Stimulated activated naive CD8-positive, alpha-beta T cell treated with anti-CD3 and anti-CD28 coated beads, Interleukin-15, Interleukin-2, amounts not matched to agents 100 ng/mL and 50 ng/mL, for 24 hours (primary cell): Measurements from ENCODE around the gene PDE3A.

Experiments
- H3K27ac Mint-ChIP-seq: one replicate; pipeline ENCODE4 v1.8.0; 2021; ENCODE audit warnings: mild to moderate bottlenecking, mixed read lengths
- H3K27me3 Mint-ChIP-seq: one replicate; pipeline ENCODE4 v1.8.0; 2021; ENCODE audit warnings: mixed read lengths
- H3K36me3 Mint-ChIP-seq: one replicate; pipeline ENCODE4 v1.8.0; 2021; ENCODE audit warnings: low read depth, mixed read lengths
- H3K4me1 Mint-ChIP-seq: one replicate; pipeline ENCODE4 v1.8.0; 2021; ENCODE audit warnings: low read depth, mixed read lengths
- H3K4me3 Mint-ChIP-seq: one replicate; pipeline ENCODE4 v1.8.0; 2021; ENCODE audit warnings: mild to moderate bottlenecking, mixed read lengths
- H3K9me3 Mint-ChIP-seq: one replicate; pipeline ENCODE4 v1.8.0; 2021; ENCODE audit warnings: mixed read lengths

The PDE3A gene

DNA sequence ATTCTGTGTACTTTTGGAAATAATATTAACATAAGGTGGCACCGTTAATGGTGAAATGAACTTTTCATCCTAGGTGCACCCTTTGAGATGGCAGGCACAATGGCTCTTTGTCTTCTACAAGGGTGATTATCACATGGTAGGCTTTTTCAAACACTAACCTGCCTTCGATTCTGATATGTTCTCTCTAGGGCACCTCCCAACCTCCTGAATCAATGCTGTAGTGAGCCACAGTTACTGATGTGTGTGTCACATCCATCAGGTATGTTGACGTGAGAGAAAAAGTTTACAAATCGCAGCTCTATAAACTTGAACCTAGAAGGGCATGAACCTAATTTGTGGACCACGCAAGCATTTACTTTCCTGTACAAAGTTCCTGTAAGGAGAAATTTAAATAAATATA is 25.4 kb downstream of the PDE3A start:
- no peak overlapping the region for H3K4me3 Mint-ChIP-seq
- H3K27ac Mint-ChIP-seq: no peak overlapping the region
- H3K4me1 Mint-ChIP-seq: peaks cover under 1% of the 10 kb centered on the region
- H3K27me3 Mint-ChIP-seq: no peaks in the 10 kb centered on the region
- no peaks in the 10 kb centered on the region for H3K9me3 Mint-ChIP-seq
- H3K36me3 Mint-ChIP-seq: no peaks in the 10 kb centered on the region

DNA sequence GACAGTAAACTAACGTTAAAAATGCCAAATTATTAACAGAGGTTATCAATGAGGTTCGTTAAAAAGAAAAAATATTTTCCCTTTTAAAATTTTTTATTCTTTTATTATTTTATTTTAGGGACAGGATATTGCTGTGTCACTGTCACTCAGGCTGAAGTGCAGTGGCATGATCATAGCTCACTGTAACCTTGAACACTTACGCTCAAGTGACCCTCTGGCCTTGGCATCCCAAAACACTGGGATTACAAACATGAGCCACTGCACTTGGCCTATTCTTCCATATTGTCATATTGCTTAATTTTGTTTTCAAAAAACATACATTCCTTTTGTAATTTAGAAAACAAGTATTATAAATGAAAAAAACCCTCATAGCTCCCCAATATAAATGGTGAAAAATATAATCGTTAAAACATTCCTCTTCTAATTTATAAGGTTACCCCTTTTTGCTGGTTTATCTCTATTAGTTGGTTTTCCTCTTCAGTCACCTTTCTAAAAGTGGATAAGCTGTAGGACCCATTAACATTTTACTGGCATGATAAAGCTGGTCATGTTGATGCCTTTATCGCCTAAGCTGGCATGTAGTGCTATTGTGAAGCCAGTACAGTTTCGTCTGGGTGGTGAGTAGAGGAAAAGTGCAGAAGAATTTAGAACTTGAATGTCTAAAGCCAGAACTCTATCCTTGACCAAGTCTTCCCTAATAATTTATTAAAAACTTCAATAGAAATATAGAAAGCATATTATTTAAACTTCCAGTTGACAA is 27.6 kb downstream of the PDE3A start:
- Mint-ChIP-seq H3K9me3 (no peaks in the 10 kb centered on the region), H3K4me1 (peaks cover 4% of the 10 kb centered on the region), H3K27me3 (no peaks in the 10 kb centered on the region), H3K27ac (no peak overlapping the region), H3K36me3 (no peaks in the 10 kb centered on the region), H3K4me3 (no peak overlapping the region)

DNA sequence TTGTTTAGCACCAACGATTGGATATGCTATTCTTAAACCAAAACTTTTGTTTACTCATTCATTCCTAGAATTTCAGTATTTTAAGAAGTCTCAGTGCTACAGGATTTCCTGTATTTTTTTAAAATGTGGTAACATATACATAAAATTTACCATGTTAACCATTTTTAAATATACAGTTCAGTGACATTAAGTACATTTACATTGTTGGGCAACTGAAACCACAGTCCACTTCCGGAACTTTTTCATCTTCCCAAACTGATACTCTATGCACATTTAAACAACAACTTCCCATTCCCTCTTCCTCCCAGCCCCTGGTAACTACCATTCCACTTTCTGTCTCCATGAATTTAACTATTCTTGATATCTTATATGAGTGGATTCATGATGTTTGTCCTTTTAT is 30.3 kb downstream of the PDE3A start:
- Mint-ChIP-seq H3K27me3 (no peaks in the 10 kb centered on the region), H3K4me3 (no peak overlapping the region), H3K9me3 (no peaks in the 10 kb centered on the region), H3K27ac (no peak overlapping the region), H3K4me1 (peaks cover 4% of the 10 kb centered on the region), H3K36me3 (no peaks in the 10 kb centered on the region)

DNA sequence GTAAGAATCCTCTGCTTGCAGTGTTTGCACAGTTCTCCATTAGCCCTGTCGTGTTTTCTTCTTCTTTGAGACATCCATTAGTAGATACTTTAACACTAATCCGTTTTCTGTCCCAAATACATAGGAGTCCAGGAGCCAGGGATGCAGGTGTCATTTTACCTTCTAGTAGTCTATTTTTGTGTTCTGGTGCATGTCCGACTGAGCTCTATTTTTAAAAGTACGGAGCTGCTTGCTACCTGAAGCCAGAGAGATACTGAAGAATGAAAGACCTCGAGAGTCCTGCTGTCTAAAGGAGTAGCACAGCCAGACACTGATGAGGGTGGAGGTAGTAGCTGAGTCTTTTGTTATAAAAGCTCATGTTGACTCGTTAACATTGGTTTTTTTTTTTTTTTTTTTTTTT is 31.7 kb downstream of the PDE3A start:
- no peaks in the 10 kb centered on the region for H3K36me3 Mint-ChIP-seq
- H3K4me1 Mint-ChIP-seq: peaks cover 4% of the 10 kb centered on the region
- H3K4me3 Mint-ChIP-seq: no peak overlapping the region
- H3K9me3 Mint-ChIP-seq: no peaks in the 10 kb centered on the region
- H3K27me3 Mint-ChIP-seq: peaks cover 3% of the 10 kb centered on the region
- H3K27ac Mint-ChIP-seq: no peak overlapping the region

DNA sequence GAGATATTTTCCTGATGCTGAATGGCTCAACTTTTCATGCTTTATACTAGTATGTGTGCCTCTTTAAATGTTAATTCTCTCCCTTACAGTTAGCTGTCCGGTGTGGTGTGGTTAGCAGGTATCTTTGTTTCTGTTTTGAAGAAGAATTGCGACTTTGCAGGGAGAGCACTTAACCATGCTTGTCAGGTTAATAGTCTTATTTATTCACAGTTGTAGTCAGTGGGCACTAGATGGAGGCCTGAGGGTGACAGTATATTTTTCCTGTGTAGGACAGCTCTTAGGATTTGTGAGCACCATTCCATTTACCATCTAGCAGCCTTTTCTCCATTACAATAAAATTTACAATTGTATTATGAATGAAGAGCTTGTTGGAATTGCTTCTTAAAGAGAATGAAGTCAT is 34.9 kb downstream of the PDE3A start:
- no peaks in the 10 kb centered on the region for H3K9me3 Mint-ChIP-seq
- H3K27ac Mint-ChIP-seq: no peak overlapping the region
- no peaks in the 10 kb centered on the region for H3K36me3 Mint-ChIP-seq
- no peak overlapping the region for H3K4me3 Mint-ChIP-seq
- peaks cover 5% of the 10 kb centered on the region for H3K27me3 Mint-ChIP-seq
- H3K4me1 Mint-ChIP-seq: peaks cover 4% of the 10 kb centered on the region

DNA sequence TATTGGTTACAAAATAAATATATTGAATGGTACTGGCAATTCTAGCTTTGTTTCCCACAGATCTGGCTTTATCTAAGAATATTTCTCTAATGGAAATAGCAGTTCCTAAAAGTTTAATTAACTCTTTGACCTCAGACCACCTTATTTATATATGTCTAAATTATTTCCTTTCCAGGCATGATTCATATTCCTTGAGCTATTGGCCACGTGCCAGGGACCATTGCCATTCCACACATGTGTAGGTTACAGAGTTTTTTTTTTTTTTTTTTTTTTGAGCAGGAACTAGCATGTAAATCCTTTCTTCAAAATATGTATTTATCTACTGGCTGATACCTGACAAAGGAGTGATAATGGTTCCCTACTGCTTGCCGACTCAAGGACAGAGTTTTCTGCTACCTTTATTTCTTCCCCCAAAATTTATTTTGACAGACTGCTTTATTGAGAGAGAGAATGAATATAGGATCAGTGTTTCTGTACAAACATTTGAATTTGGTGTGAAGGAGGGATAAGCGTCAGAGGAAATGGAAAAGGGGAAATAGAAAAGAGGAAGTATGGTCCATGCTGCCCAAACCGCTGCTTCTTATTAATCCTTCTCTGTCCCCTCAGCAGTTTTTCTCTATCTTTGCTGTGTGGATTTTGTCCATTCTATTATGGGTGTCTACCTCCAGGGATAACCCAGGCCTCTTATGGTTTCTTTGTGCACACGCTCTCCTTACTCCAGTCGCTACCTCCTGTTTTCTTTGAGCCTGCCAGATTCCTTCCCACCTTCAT is 36.4 kb downstream of the PDE3A start:
- H3K4me1 Mint-ChIP-seq: no peaks in the 10 kb centered on the region
- H3K9me3 Mint-ChIP-seq: no peaks in the 10 kb centered on the region
- H3K4me3 Mint-ChIP-seq: no peak overlapping the region
- no peaks in the 10 kb centered on the region for H3K36me3 Mint-ChIP-seq
- no peak overlapping the region for H3K27ac Mint-ChIP-seq
- peaks cover 5% of the 10 kb centered on the region for H3K27me3 Mint-ChIP-seq

DNA sequence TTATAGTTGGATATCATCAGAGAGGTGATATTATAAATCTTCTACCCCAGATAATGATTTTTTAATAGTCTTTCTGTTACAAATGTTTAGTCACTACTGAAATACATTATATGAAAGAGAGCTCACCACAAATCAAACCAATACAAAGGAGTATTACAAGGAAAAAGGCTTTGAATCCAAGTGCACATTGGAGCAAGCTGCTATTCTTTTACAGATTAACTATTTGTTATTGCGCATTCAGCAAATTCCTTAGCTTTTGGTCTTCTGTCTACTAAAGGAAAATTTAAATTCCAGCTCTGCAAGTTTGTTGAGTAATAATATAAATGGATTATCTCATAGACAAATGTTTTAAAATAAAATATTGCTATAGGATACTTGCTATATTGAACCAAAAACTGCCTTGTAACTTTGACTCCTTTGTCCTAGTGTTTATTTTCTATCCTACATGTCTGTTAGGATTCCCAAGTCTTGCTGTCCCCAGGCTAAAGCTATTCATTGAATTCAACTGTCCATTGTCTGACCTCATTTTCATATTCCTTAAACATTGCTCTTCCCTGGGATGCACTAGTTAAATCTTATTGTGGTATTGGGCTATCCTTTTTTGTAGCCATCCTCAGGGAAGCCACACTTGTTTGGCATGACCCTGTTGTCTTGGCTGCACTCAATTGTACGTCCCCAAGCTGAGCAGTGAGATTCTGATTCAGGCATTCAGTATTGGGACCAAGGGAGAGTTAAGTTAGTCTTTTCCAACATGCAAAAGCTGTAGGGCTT is 41.5 kb downstream of the PDE3A start:
- peaks cover 5% of the 10 kb centered on the region for H3K27me3 Mint-ChIP-seq
- no peaks in the 10 kb centered on the region for H3K9me3 Mint-ChIP-seq
- no peak overlapping the region for H3K4me3 Mint-ChIP-seq
- no peaks in the 10 kb centered on the region for H3K4me1 Mint-ChIP-seq
- H3K36me3 Mint-ChIP-seq: no peaks in the 10 kb centered on the region
- no peak overlapping the region for H3K27ac Mint-ChIP-seq

DNA sequence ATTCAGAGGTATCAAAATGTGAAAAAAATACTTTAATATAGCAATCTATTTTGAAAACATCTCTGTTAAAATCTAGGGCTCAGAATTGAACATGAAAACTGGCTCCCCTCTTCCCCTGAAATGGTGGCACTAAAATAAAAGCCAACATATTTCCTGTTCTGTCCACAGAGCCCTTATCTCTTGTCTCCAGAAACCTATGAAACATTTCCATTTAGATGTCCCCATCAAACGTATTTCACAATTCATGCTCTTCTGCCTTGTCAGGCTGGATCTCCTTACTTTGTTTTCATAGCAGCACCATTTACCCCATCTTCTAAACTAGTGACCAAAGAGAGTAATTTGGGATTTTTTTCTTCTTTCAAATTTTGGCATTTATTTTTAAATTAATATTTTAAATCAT is 42.4 kb downstream of the PDE3A start:
- Mint-ChIP-seq H3K27ac (no peak overlapping the region), H3K9me3 (no peaks in the 10 kb centered on the region), H3K4me1 (no peaks in the 10 kb centered on the region), H3K36me3 (no peaks in the 10 kb centered on the region), H3K27me3 (no peaks in the 10 kb centered on the region), H3K4me3 (no peak overlapping the region)

DNA sequence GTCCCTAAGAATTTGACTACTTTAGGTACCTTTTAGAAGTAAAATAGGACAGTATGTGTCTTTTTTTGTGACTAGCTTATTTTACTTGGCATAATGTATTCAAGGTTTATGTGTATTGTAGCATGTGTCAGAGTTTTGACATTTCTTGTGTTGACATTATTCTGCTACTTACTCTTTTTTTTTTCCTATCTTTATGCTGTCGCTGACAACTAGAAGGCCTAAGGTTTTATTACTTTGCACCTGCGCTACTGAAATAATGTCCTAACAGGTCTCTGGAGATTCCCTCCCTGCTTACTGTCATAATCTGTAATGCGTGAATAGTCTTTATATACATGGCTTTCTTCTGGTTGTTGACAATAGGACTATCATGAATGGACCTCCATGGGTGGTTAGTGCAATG is 43.0 kb downstream of the PDE3A start:
- H3K36me3 Mint-ChIP-seq: no peaks in the 10 kb centered on the region
- no peak overlapping the region for H3K4me3 Mint-ChIP-seq
- no peaks in the 10 kb centered on the region for H3K27me3 Mint-ChIP-seq
- no peaks in the 10 kb centered on the region for H3K4me1 Mint-ChIP-seq
- H3K9me3 Mint-ChIP-seq: no peaks in the 10 kb centered on the region
- H3K27ac Mint-ChIP-seq: no peak overlapping the region

DNA sequence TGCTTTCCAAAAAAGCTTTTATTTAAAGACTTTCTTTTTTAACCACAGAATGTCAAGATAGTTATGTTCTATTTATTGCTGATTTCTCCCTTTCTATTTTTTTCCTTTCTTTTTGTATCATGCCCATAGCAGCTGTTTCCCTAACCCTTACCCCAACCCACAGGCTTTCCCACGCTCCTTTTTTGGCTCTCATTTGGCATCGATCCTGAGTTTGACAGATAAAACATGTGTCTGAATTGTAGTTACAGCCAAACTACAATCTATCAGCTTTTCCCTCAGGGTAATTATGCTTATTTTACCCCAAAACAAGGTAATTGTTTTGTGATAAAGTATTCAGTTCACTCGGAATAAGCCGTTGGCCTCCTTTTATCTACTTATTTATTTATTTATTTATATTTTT is 46.7 kb downstream of the PDE3A start:
- Mint-ChIP-seq H3K4me1 (no peaks in the 10 kb centered on the region), H3K36me3 (no peaks in the 10 kb centered on the region), H3K27ac (no peak overlapping the region)

DNA sequence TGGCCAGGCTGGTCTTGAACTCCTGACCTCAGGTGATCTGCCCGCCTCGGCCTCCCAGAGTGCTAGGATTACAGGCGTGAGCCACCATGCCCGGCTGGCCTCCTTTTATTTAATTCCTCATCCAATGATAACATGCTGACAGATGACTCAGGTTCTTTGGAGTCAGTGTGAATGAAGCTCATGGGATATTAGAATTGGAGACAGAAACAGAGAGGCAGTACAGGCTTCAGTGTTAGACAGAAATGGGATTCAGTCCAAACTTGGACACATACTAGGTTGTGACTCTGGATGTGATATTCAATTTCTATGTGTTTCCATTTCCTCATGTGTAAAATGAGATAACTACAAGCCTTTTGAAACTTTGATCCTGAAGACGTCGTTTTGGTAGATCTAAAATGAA is 47.3 kb downstream of the PDE3A start:
- H3K4me3 Mint-ChIP-seq: no peak overlapping the region
- H3K27me3 Mint-ChIP-seq: no peaks in the 10 kb centered on the region
- H3K27ac Mint-ChIP-seq: no peak overlapping the region
- H3K4me1 Mint-ChIP-seq: no peaks in the 10 kb centered on the region
- H3K36me3 Mint-ChIP-seq: no peaks in the 10 kb centered on the region
- H3K9me3 Mint-ChIP-seq: no peaks in the 10 kb centered on the region

More for the DNA sequence above, 46.7 kb downstream of the PDE3A start:
- H3K27me3 Mint-ChIP-seq: no peaks in the 10 kb centered on the region
- no peak overlapping the region for H3K4me3 Mint-ChIP-seq
- H3K9me3 Mint-ChIP-seq: no peaks in the 10 kb centered on the region

DNA sequence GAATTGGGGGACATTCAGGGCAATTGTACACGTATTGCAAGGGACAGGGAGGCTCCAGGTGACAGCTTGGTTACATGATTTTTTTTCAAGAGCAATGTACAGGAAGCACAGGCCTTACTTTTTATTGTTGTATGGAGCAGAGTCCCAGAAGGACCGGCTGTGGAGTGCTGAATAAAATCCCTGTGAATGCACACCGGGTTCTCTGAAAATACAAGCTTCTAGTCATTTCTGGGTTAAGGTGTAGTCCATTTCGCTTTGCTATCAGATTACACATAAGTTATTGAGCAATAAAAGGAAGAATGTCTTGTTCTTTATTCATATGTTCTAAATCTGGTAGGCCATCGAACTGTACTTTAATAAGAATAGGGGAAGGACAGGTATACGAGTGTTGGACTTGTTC is 52.2 kb downstream of the PDE3A start:
- no peak overlapping the region for H3K27ac Mint-ChIP-seq
- no peaks in the 10 kb centered on the region for H3K27me3 Mint-ChIP-seq
- no peaks in the 10 kb centered on the region for H3K36me3 Mint-ChIP-seq
- H3K9me3 Mint-ChIP-seq: no peaks in the 10 kb centered on the region
- no peak overlapping the region for H3K4me3 Mint-ChIP-seq
- no peaks in the 10 kb centered on the region for H3K4me1 Mint-ChIP-seq

DNA sequence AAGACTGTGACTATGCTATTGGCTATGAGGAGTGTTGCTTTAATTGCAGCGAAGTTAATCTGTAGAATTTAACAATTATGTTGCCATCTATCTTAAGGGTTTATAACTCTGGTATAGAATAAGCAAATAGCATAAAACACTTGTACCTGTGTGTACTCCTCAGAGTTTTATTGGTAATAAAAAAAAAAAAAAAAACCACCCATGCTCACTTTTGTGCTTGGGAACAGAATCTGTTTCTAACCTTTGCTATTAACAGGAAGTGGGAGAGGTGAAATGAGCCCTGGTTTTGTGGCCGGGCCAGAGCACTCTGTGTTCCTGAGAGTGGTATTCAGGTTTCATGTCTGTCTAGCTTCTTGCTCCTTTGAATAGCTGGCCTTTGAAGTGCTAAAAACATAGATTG is 53.1 kb downstream of the PDE3A start:
- Mint-ChIP-seq H3K27me3 (no peaks in the 10 kb centered on the region), H3K27ac (no peak overlapping the region), H3K4me1 (no peaks in the 10 kb centered on the region), H3K9me3 (no peaks in the 10 kb centered on the region), H3K36me3 (no peaks in the 10 kb centered on the region), H3K4me3 (no peak overlapping the region)

DNA sequence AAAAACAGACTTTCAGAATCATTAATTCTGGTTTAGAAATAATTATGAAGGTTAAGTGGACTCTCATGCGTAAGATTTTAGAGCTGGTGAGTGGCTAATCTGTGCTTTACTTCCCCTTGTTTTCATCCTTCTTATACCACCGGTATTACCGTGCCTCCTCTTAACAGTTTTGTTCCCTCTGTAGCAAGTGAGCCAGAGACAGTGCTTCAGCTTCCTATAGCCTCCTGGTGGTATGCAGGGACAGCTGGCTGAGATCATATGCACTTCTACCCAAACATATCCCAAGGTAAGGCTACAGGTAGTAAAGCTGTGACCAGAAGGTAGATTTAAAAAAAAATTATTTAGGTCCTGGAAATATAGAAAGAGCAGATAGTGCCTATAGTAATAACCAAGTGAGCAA is 55.2 kb downstream of the PDE3A start:
- no peaks in the 10 kb centered on the region for H3K9me3 Mint-ChIP-seq

DNA sequence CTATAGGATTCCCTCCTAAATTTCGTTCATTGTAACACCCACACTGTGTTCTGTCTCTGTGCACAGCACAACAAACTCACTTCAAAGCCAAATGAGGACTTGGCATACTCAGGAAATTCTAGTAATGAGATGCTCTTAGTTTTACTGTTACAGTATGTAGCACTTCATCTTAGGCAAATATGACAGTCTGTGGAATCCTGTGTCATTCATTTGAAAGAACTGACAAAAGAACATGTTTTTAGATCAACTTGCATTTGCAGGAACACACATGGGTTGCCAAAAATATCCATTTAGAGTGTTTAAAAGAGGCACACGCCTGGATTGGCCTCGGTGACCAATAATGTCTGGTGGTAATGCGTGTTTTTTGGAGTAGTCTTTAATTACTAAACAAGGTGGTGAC is 56.5 kb downstream of the PDE3A start:
- Mint-ChIP-seq H3K4me1 (no peaks in the 10 kb centered on the region), H3K36me3 (no peaks in the 10 kb centered on the region), H3K27ac (no peak overlapping the region), H3K9me3 (no peaks in the 10 kb centered on the region), H3K27me3 (no peaks in the 10 kb centered on the region), H3K4me3 (no peak overlapping the region)

More for the DNA sequence above, 55.2 kb downstream of the PDE3A start:
- no peaks in the 10 kb centered on the region for H3K27me3 Mint-ChIP-seq
- no peak overlapping the region for H3K4me3 Mint-ChIP-seq
- no peaks in the 10 kb centered on the region for H3K36me3 Mint-ChIP-seq
- no peak overlapping the region for H3K27ac Mint-ChIP-seq
- no peaks in the 10 kb centered on the region for H3K4me1 Mint-ChIP-seq
